ENCODE data around the gene USH2A. TPM values are rescaled to one million over a fixed set of nuclear protein-coding genes. Genes with fewer than 3 reads are reported as not detected.

The USH2A gene
- total RNA-seq, 1 experiment from 2014 or later = not detected

DNA sequence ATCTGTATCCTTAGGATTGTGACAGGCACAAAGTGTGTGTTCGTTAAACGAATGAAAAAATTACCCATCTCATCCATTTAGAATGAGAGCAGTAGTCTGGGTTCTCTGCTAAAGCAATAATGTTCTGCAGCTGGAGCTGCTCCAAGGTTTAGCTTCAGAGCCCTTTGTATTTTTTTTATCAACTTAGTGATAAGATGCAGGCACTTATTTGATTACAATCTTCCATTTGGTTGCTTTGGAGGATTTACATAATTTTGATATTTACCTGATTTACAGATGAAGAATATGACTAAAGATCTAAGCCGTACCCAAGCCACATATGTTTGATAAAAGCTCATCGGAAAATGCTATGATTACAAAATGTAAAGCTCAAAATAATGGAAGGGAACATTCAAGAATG lies 654.9 kb downstream of the USH2A start:
- intact Hi-C loops (cut with micrococcal nuclease; ENCODE audit: unreplicated experiment) = no loop called here
- ChIA-PET POLR2A (ENCODE audit: low non-redundant PET) (no interaction called here), CTCF (no interaction called here)
- BruUV-seq (replicated peaks) = no TSS peak
- Histone ChIP-seq H3K27me3 (replicated peaks; ENCODE audit: insufficient read depth, low read depth, low read length, poor library complexity) (peaks cover 28% of the 10 kb centered on the region), H3K36me3 (ENCODE audit: insufficient read depth, low read length, poor library complexity, severe bottlenecking) (no peaks in the 10 kb centered on the region), H3K4me1 (ENCODE audit: insufficient read depth, low read length, poor library complexity, severe bottlenecking) (no peaks in the 10 kb centered on the region), H3K27ac (ENCODE audit: low read depth, low read length, poor library complexity, severe bottlenecking) (no peak overlapping the region), H3K9me3 (ENCODE audit: low read depth, low read length, poor library complexity, severe bottlenecking) (no peaks in the 10 kb centered on the region), H3K4me3 (ENCODE audit: low read depth, low read length, poor library complexity, severe bottlenecking) (no peak overlapping the region)
- DNase-seq (ENCODE audit: low spot score) = no peak
- TF ChIP-seq, protein P1, sequence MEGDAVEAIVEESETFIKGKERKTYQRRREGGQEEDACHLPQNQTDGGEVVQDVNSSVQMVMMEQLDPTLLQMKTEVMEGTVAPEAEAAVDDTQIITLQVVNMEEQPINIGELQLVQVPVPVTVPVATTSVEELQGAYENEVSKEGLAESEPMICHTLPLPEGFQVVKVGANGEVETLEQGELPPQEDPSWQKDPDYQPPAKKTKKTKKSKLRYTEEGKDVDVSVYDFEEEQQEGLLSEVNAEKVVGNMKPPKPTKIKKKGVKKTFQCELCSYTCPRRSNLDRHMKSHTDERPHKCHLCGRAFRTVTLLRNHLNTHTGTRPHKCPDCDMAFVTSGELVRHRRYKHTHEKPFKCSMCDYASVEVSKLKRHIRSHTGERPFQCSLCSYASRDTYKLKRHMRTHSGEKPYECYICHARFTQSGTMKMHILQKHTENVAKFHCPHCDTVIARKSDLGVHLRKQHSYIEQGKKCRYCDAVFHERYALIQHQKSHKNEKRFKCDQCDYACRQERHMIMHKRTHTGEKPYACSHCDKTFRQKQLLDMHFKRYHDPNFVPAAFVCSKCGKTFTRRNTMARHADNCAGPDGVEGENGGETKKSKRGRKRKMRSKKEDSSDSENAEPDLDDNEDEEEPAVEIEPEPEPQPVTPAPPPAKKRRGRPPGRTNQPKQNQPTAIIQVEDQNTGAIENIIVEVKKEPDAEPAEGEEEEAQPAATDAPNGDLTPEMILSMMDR (conservative IDR thresholded peaks at IDR 0.05; ENCODE audit: low read depth, low read length) = no peak
- no peak for TF ChIP-seq EZH2 (IDR thresholded peaks at IDR 0.05; ENCODE audit: borderline replicate concordance, low read depth, low read length, poor library complexity, severe bottlenecking)

DNA sequence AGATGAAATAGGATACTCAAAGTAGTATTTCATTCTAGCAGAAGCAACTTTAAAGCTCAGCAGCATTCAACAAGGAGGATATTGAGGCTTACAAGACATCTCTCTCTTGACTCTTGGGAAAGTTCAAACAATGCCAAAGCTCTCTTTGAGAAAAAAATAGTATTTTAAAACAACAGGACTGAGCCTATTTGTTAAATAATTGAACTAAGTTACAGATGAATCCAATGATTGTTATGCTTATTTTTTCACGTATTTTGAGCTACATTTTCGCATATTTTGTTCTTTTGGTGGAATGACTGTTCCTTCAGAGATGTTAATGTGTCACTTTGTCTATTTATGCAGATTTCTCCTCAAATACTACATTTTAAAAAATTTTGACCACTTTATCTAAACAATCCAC lies 655.5 kb downstream of the USH2A start:
- Histone ChIP-seq H3K9me3 (ENCODE audit: low read depth, low read length, poor library complexity, severe bottlenecking) (no peaks in the 10 kb centered on the region), H3K4me1 (ENCODE audit: insufficient read depth, low read length, poor library complexity, severe bottlenecking) (no peaks in the 10 kb centered on the region), H3K27me3 (replicated peaks; ENCODE audit: insufficient read depth, low read depth, low read length, poor library complexity) (peaks cover 28% of the 10 kb centered on the region), H3K4me3 (ENCODE audit: low read depth, low read length, poor library complexity, severe bottlenecking) (no peak overlapping the region), H3K27ac (ENCODE audit: low read depth, low read length, poor library complexity, severe bottlenecking) (no peak overlapping the region), H3K36me3 (ENCODE audit: insufficient read depth, low read length, poor library complexity, severe bottlenecking) (no peaks in the 10 kb centered on the region)
- no peak for DNase-seq (ENCODE audit: low spot score)
- no TSS peak for BruUV-seq (replicated peaks)
- no peak for TF ChIP-seq EZH2 (IDR thresholded peaks at IDR 0.05; ENCODE audit: borderline replicate concordance, low read depth, low read length, poor library complexity, severe bottlenecking)
- ChIA-PET CTCF (no interaction called here), POLR2A (ENCODE audit: low non-redundant PET) (no interaction called here)
- intact Hi-C loops (cut with micrococcal nuclease; ENCODE audit: unreplicated experiment) = no loop called here

DNA sequence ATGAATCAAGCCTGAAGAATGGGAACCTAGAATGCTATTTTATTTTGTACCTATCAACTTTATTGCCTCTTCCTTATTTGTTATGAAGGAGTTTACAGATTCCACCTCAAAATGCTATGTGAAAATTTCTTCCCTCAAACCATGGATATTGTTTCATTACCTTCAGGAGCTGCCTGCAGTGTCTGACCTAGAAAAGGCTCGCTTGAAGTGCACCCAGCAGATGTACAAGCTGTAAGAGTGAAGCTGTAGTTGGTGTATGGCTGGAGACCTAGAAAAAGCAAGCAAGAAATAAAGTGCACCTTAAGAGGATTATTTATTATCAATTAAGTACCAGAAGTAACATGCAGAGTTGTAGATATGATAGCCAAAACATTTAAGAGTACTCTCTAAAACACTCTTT lies 656.7 kb downstream of the USH2A start:
- POLR2A ChIA-PET (ENCODE audit: low non-redundant PET) = no interaction called here
- no TSS peak for BruUV-seq (replicated peaks)

DNA sequence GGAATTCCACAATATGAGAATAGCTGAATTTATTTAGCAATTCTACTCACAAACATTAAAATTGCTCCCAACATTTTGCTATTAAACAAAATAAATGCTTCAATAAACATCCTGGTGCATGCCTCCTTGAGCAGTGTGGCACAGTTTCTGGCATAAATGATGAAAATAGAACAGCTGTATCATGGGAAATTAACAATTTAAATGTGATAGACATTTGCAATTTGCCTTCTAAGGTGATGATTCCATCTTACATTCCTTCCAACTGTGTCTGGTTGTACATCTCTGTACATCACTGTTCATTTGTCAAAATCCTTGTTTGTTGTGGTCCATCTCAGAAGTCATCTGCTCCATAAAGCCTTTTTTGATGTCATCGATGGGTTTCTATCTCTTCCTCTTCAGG lies 657.4 kb downstream of the USH2A start:
- TF ChIP-seq EZH2 (IDR thresholded peaks at IDR 0.05; ENCODE audit: borderline replicate concordance, low read depth, low read length, poor library complexity, severe bottlenecking) = no peak
- TF ChIP-seq, protein P1 (conservative IDR thresholded peaks at IDR 0.05; ENCODE audit: low read depth, low read length) = no peak
- CTCF ChIA-PET = no interaction called here
- Histone ChIP-seq H3K36me3 (ENCODE audit: insufficient read depth, low read length, poor library complexity, severe bottlenecking) (no peaks in the 10 kb centered on the region), H3K4me3 (ENCODE audit: low read depth, low read length, poor library complexity, severe bottlenecking) (no peak overlapping the region), H3K9me3 (ENCODE audit: low read depth, low read length, poor library complexity, severe bottlenecking) (no peaks in the 10 kb centered on the region), H3K27me3 (replicated peaks; ENCODE audit: insufficient read depth, low read depth, low read length, poor library complexity) (peaks cover 28% of the 10 kb centered on the region), H3K27ac (ENCODE audit: low read depth, low read length, poor library complexity, severe bottlenecking) (no peak overlapping the region), H3K4me1 (ENCODE audit: insufficient read depth, low read length, poor library complexity, severe bottlenecking) (no peaks in the 10 kb centered on the region)
- POLR2A ChIA-PET (ENCODE audit: low non-redundant PET) = no interaction called here
- no peak for DNase-seq (ENCODE audit: low spot score)
- no TSS peak for BruUV-seq (replicated peaks)
- intact Hi-C loops (cut with micrococcal nuclease; ENCODE audit: unreplicated experiment) = no loop called here

More for the DNA sequence above, 656.7 kb downstream of the USH2A start:
- Histone ChIP-seq H3K27me3 (replicated peaks; ENCODE audit: insufficient read depth, low read depth, low read length, poor library complexity) (peaks cover 28% of the 10 kb centered on the region), H3K36me3 (ENCODE audit: insufficient read depth, low read length, poor library complexity, severe bottlenecking) (no peaks in the 10 kb centered on the region), H3K4me1 (ENCODE audit: insufficient read depth, low read length, poor library complexity, severe bottlenecking) (no peaks in the 10 kb centered on the region), H3K4me3 (ENCODE audit: low read depth, low read length, poor library complexity, severe bottlenecking) (no peak overlapping the region), H3K9me3 (ENCODE audit: low read depth, low read length, poor library complexity, severe bottlenecking) (no peaks in the 10 kb centered on the region), H3K27ac (ENCODE audit: low read depth, low read length, poor library complexity, severe bottlenecking) (no peak overlapping the region)
- DNase-seq (ENCODE audit: low spot score) = no peak
- CTCF ChIA-PET = no interaction called here
- intact Hi-C loops (cut with micrococcal nuclease; ENCODE audit: unreplicated experiment) = no loop called here
- TF ChIP-seq, protein P1 (conservative IDR thresholded peaks at IDR 0.05; ENCODE audit: low read depth, low read length) = no peak
- TF ChIP-seq EZH2 (IDR thresholded peaks at IDR 0.05; ENCODE audit: borderline replicate concordance, low read depth, low read length, poor library complexity, severe bottlenecking) = no peak

All from A673 (cell line).